ENCODE measurements around the gene GFRA1.

Gene GFRA1

GRCh38 chr10:116105264-116105663, 167.7 kb downstream of the GFRA1 start:
- Histone ChIP-seq H3K27ac (ENCODE audit: low read length) (no peak overlapping the region), H3K9me3 (ENCODE audit: insufficient read depth, low read length, severe bottlenecking) (peaks cover 2% of the 10 kb centered on the region), H3K4me1 (ENCODE audit: insufficient read depth, low read length) (no peaks in the 10 kb centered on the region), H2AFZ (ENCODE audit: low read depth, low read length) (no peak overlapping the region), H3K36me3 (ENCODE audit: insufficient read depth, low read length) (no peaks in the 10 kb centered on the region), H3K79me2 (ENCODE audit: insufficient read depth, low read length) (no peaks in the 10 kb centered on the region), H3K27me3 (ENCODE audit: insufficient read depth, low read length, poor library complexity) (no peaks in the 10 kb centered on the region), H4K20me1 (ENCODE audit: insufficient read depth, low read length) (no peaks in the 10 kb centered on the region), H3K9ac (ENCODE audit: low read depth, low read length) (no peak overlapping the region), H3K4me3 (ENCODE audit: low read depth in 1 of 2, low read length in 2 of 2) (no peak overlapping the region), H3K4me2 (ENCODE audit: insufficient read depth, low read length) (no peak overlapping the region)
- DNase-seq (no peak), ATAC-seq (ENCODE audit: insufficient read depth, low read depth) (no peak)
- TF ChIP-seq EZH2 (IDR thresholded peaks at IDR 0.05; ENCODE audit: borderline replicate concordance, low read depth, low read length, severe bottlenecking) = no peak
- TF ChIP-seq CTCF (IDR thresholded peaks at IDR 0.05; ENCODE audit: borderline replicate concordance, extremely low read depth, low read length, poor library complexity, severe bottlenecking) = no peak

GRCh38 chr10:116104210-116104932, 168.6 kb downstream of the GFRA1 start:
- peaks cover 2% of the 10 kb centered on the region for H3K9me3 ChIP-seq (ENCODE audit: insufficient read depth, low read length, severe bottlenecking)
- no peaks in the 10 kb centered on the region for H3K79me2 ChIP-seq (ENCODE audit: insufficient read depth, low read length)
- H3K27me3 ChIP-seq (ENCODE audit: insufficient read depth, low read length, poor library complexity) = no peaks in the 10 kb centered on the region
- DNase-seq (no peak), ATAC-seq (ENCODE audit: insufficient read depth, low read depth) (no peak)
- H3K9ac ChIP-seq (ENCODE audit: low read depth, low read length) = no peak overlapping the region
- TF ChIP-seq EZH2 (IDR thresholded peaks at IDR 0.05; ENCODE audit: borderline replicate concordance, low read depth, low read length, severe bottlenecking) (no peak), CTCF (IDR thresholded peaks at IDR 0.05; ENCODE audit: borderline replicate concordance, extremely low read depth, low read length, poor library complexity, severe bottlenecking) (no peak)
- no peaks in the 10 kb centered on the region for H3K4me1 ChIP-seq (ENCODE audit: insufficient read depth, low read length)
- no peaks in the 10 kb centered on the region for H4K20me1 ChIP-seq (ENCODE audit: insufficient read depth, low read length)
- no peak overlapping the region for H3K4me2 ChIP-seq (ENCODE audit: insufficient read depth, low read length)
- no peak overlapping the region for H2AFZ ChIP-seq (ENCODE audit: low read depth, low read length)
- no peak overlapping the region for H3K4me3 ChIP-seq (ENCODE audit: low read depth in 1 of 2, low read length in 2 of 2)
- H3K27ac ChIP-seq (ENCODE audit: low read length) = no peak overlapping the region
- no peaks in the 10 kb centered on the region for H3K36me3 ChIP-seq (ENCODE audit: insufficient read depth, low read length)

GRCh38 chr10:116103668-116104067, 169.3 kb downstream of the GFRA1 start:
- Histone ChIP-seq H3K4me1 (ENCODE audit: insufficient read depth, low read length) (no peaks in the 10 kb centered on the region), H3K27ac (ENCODE audit: low read length) (no peak overlapping the region), H3K27me3 (ENCODE audit: insufficient read depth, low read length, poor library complexity) (no peaks in the 10 kb centered on the region), H3K79me2 (ENCODE audit: insufficient read depth, low read length) (no peaks in the 10 kb centered on the region), H2AFZ (ENCODE audit: low read depth, low read length) (no peak overlapping the region), H3K4me3 (ENCODE audit: low read depth in 1 of 2, low read length in 2 of 2) (no peak overlapping the region), H4K20me1 (ENCODE audit: insufficient read depth, low read length) (no peaks in the 10 kb centered on the region), H3K4me2 (ENCODE audit: insufficient read depth, low read length) (no peak overlapping the region), H3K9ac (ENCODE audit: low read depth, low read length) (no peak overlapping the region), H3K36me3 (ENCODE audit: insufficient read depth, low read length) (no peaks in the 10 kb centered on the region), H3K9me3 (ENCODE audit: insufficient read depth, low read length, severe bottlenecking) (peaks cover 2% of the 10 kb centered on the region)
- DNase-seq = no peak
- TF ChIP-seq CTCF (IDR thresholded peaks at IDR 0.05; ENCODE audit: borderline replicate concordance, extremely low read depth, low read length, poor library complexity, severe bottlenecking) (no peak), EZH2 (IDR thresholded peaks at IDR 0.05; ENCODE audit: borderline replicate concordance, low read depth, low read length, severe bottlenecking) (no peak)
- no peak for ATAC-seq (ENCODE audit: insufficient read depth, low read depth)
